H1 (cell line): ENCODE data around the gene PMP22. TPM values are rescaled to one million over a fixed set of nuclear protein-coding genes. Genes with fewer than 3 reads are reported as not detected.

Source experiments
- CTCF ChIA-PET: fragments of 300-600 bp; sonication (Branson Sonifier 250); formaldehyde crosslinking; loops from one replicate; lab custom pipeline; 2021; ENCODE audit not compliant: partially characterized antibody; lab: Charles Lee
- POLR2A ChIA-PET: fragments of 300-600 bp; sonication (Branson Sonifier 250); formaldehyde crosslinking; loops from one replicate; lab custom pipeline; 2021; ENCODE audit warnings: inconsistent platforms; ENCODE audit not compliant: partially characterized antibody; lab: Charles Lee
- DNase-seq, 2 experiments: peaks; one replicate each; pipeline versions ENCODE4 v3.0.0 to v3.0.0-alpha.2; 2010 to 2022; ENCODE audit warnings: low spot score in 2 of 2, low read depth in 1 of 2, mixed read lengths in 1 of 2
- FAIRE-seq: peaks from 2 replicates; lab custom pipeline; 2011; peaks lifted over from hg19 to GRCh38; lab: Jason Lieb, UNC
- H2AFZ ChIP-seq: 2 replicates; pipeline ENCODE4 v1.8.1; 2012; ENCODE audit warnings: low read length, inconsistent platforms
- H2AK5ac ChIP-seq: 2 replicates; pipeline ENCODE4 v1.6.1; 2013; ENCODE audit warnings: low read depth, low read length
- H2BK120ac ChIP-seq: replicated peaks from 2 replicates; pipeline ENCODE3; 2013; ENCODE audit warnings: low read depth, low read length, inconsistent platforms
- H2BK12ac ChIP-seq: 2 replicates; pipeline ENCODE4 v1.6.1; 2013; ENCODE audit warnings: low read depth, low read length
- H2BK15ac ChIP-seq: 2 replicates; pipeline ENCODE4 v1.6.1; 2013; ENCODE audit warnings: low read length
- H2BK20ac ChIP-seq: 2 replicates; pipeline ENCODE4 v1.6.1; 2013; ENCODE audit warnings: low read length
- H2BK5ac ChIP-seq: 2 replicates; pipeline ENCODE4 v1.6.1; 2013; ENCODE audit warnings: low read depth, low read length
- H3K14ac ChIP-seq: 2 replicates; pipeline ENCODE4 v1.6.1; 2013; ENCODE audit warnings: inconsistent platforms; ENCODE audit not compliant: insufficient read length
- H3K18ac ChIP-seq: 2 replicates; pipeline ENCODE4 v1.6.1; 2013; ENCODE audit warnings: low read length; ENCODE audit errors: extremely low read depth
- H3K23ac ChIP-seq: 2 replicates; pipeline ENCODE4 v1.6.1; 2013; ENCODE audit warnings: inconsistent platforms; ENCODE audit not compliant: insufficient read length
- H3K23me2 ChIP-seq: 2 replicates; pipeline ENCODE4 v1.6.1; 2013; ENCODE audit warnings: low read depth, low read length
- H3K27ac ChIP-seq: 2 replicates; pipeline ENCODE4 v1.6.1; 2011; ENCODE audit warnings: low read depth, low read length, inconsistent platforms
- H3K27me3 ChIP-seq, 4 experiments: replicated peaks in 1 of 4; 1 replicate in 1 of 4; 2 replicates in 3 of 4; pipeline versions ENCODE4 v1.6.1 to v1.8.1; 2011 to 2013; ENCODE audit warnings: low read length in 3 of 4, mild to moderate bottlenecking in 3 of 4, inconsistent platforms in 2 of 4, mixed read lengths in 2 of 4, moderate library complexity in 1 of 4; ENCODE audit not compliant: control insufficient read depth in 3 of 4, insufficient read depth in 3 of 4; ENCODE audit errors: extremely low read depth in 1 of 4
- H3K36me3 ChIP-seq, 4 experiments: 2 replicates each; pipeline versions ENCODE4 v1.6.1 to v1.8.1; 2011 to 2013; ENCODE audit warnings: mild to moderate bottlenecking in 4 of 4, low read length in 3 of 4, moderate library complexity in 2 of 4, control low read depth in 1 of 4, inconsistent platforms in 1 of 4; ENCODE audit not compliant: insufficient read depth in 4 of 4, control insufficient read depth in 2 of 4
- H3K4ac ChIP-seq: replicated peaks from 2 replicates; pipeline ENCODE3; 2013; ENCODE audit warnings: low read length, low read depth, mixed read lengths, inconsistent platforms; ENCODE audit not compliant: insufficient read length
- H3K4me1 ChIP-seq, 4 experiments: replicated peaks in 1 of 4; 1 replicate in 1 of 4; 2 replicates in 3 of 4; pipeline versions ENCODE4 v1.6.1 to v1.8.1; 2011 to 2013; ENCODE audit warnings: low read length in 3 of 4, inconsistent platforms in 2 of 4, mixed read lengths in 1 of 4; ENCODE audit not compliant: insufficient read depth in 4 of 4, control insufficient read depth in 3 of 4
- H3K4me2 ChIP-seq, 2 experiments: 2 replicates each; pipeline versions ENCODE4 v1.6.1 to v1.8.1; 2011 to 2013; ENCODE audit warnings: low read depth in 2 of 2, low read length in 2 of 2, control low read depth in 1 of 2, inconsistent platforms in 1 of 2, mild to moderate bottlenecking in 1 of 2; ENCODE audit not compliant: insufficient read depth in 1 of 2
- H3K4me3 ChIP-seq, 4 experiments: fragments of 200-600, 300-600 bp in 1 of 4; sonication (generic), shearing (Covaris generic), sonication (Bioruptor Twin) in 1 of 4; 2 replicates each; pipeline versions ENCODE4 v1.5.1 to v1.8.1; 2011 to 2016; ENCODE audit warnings: low read length in 4 of 4, low read depth in 3 of 4, control low read depth in 2 of 4, inconsistent platforms in 2 of 4, mild to moderate bottlenecking in 2 of 4, mixed read lengths in 1 of 4, moderate library complexity in 1 of 4; ENCODE audit not compliant: insufficient read depth in 2 of 4; ENCODE audit errors: extremely low read depth in 1 of 4
- H3K56ac ChIP-seq: replicated peaks from 2 replicates; pipeline ENCODE3; 2013; ENCODE audit warnings: low read depth, mild to moderate bottlenecking, mixed read lengths, low read length, inconsistent platforms; ENCODE audit not compliant: insufficient read length
- H3K79me1 ChIP-seq: 2 replicates; pipeline ENCODE4 v1.6.1; 2013; ENCODE audit warnings: low read depth, low read length, control low read depth
- H3K79me2 ChIP-seq, 2 experiments: 2 replicates each; pipeline versions ENCODE4 v1.6.1 to v1.8.1; 2012 to 2013; ENCODE audit warnings: low read length in 2 of 2, mild to moderate bottlenecking in 2 of 2, inconsistent platforms in 1 of 2; ENCODE audit not compliant: insufficient read depth in 2 of 2, control insufficient read depth in 1 of 2
- H3K9ac ChIP-seq, 4 experiments: replicated peaks in 1 of 4; 1 replicate in 1 of 4; 2 replicates in 3 of 4; pipeline versions ENCODE4 v1.6.1 to v1.8.1; 2011 to 2013; ENCODE audit warnings: low read depth in 3 of 4, low read length in 3 of 4, control low read depth in 2 of 4, mild to moderate bottlenecking in 2 of 4, moderate library complexity in 2 of 4, inconsistent platforms in 1 of 4; ENCODE audit errors: extremely low read depth in 1 of 4
- H3K9me3 ChIP-seq, 2 experiments: 2 replicates each; pipeline versions ENCODE4 v1.6.1 to v1.8.1; 2012 to 2013; ENCODE audit warnings: mild to moderate bottlenecking in 2 of 2, moderate library complexity in 2 of 2, control low read depth in 1 of 2, inconsistent platforms in 1 of 2, low read depth in 1 of 2, low read length in 1 of 2, mixed read lengths in 1 of 2; ENCODE audit not compliant: insufficient read depth in 2 of 2
- H4K20me1 ChIP-seq, 2 experiments: replicated peaks in 1 of 2; 2 replicates each; pipeline versions ENCODE3 to v1.8.1; 2011 to 2013; ENCODE audit warnings: inconsistent platforms in 2 of 2, low read length in 2 of 2, mild to moderate bottlenecking in 1 of 2; ENCODE audit not compliant: insufficient read depth in 2 of 2, control insufficient read depth in 1 of 2
- H4K5ac ChIP-seq: 2 replicates; pipeline ENCODE4 v1.6.1; 2013; ENCODE audit warnings: low read length, low read depth, mixed read lengths, inconsistent platforms; ENCODE audit not compliant: insufficient read length
- H4K8ac ChIP-seq: 2 replicates; pipeline ENCODE4 v1.8.0; 2013; ENCODE audit warnings: mild to moderate bottlenecking, moderate library complexity, low read length, inconsistent platforms; ENCODE audit not compliant: insufficient read depth; ENCODE audit errors: extremely low read depth
- H4K91ac ChIP-seq: replicated peaks from 2 replicates; pipeline ENCODE3; 2013; ENCODE audit warnings: low read length, mixed read lengths, inconsistent platforms; ENCODE audit not compliant: insufficient read length
- ASH2L ChIP-seq: fragments of 200-600, 300-600 bp; sonication (generic); IDR thresholded peaks from one replicate; pipeline ENCODE4 v1.7.1; 2017; ENCODE audit warnings: low read length
- BACH1 ChIP-seq: IDR thresholded peaks from 2 replicates; pipeline ENCODE4 v1.6.1; 2012; ENCODE audit warnings: low read length, improper control_type of control experiment
- CTBP2 ChIP-seq: IDR thresholded peaks from 2 replicates; pipeline ENCODE4 v1.7.0; 2011; ENCODE audit warnings: borderline replicate concordance, mild to moderate bottlenecking, moderate library complexity, mixed read lengths, low read length; ENCODE audit not compliant: insufficient read depth, insufficient read length
- JUN ChIP-seq: IDR thresholded peaks from 2 replicates; pipeline ENCODE4 v1.6.1; 2011; ENCODE audit warnings: low read depth, mild to moderate bottlenecking, improper control_type of control experiment, low read length
- NRF1 ChIP-seq: IDR thresholded peaks from 2 replicates; pipeline ENCODE4 v1.6.1; 2011; ENCODE audit warnings: mild to moderate bottlenecking, low read depth, low read length, improper control_type of control experiment
- SIX5 ChIP-seq: IDR thresholded peaks from 2 replicates; pipeline ENCODE4 v1.6.1; 2011; ENCODE audit warnings: mild to moderate bottlenecking, low read depth, low read length
- SP2 ChIP-seq: IDR thresholded peaks from 2 replicates; pipeline ENCODE4 v1.6.1; 2012; ENCODE audit warnings: mild to moderate bottlenecking, low read length, inconsistent platforms
- TAF7 ChIP-seq: optimal IDR thresholded peaks from 2 replicates; pipeline ENCODE3; 2011; ENCODE audit warnings: low read depth, mild to moderate bottlenecking, inconsistent platforms, low read length, moderate library complexity, borderline replicate concordance
- WGBS, 2 experiments: shearing (Covaris generic) in 1 of 2; methylation state at CpG; one replicate each; pipeline versions ENCODE4 v1.1.6 to v1.1.7; 2013 to 2015; ENCODE audit warnings: low lambda C conversion rate in 2 of 2, mixed read lengths in 2 of 2, inconsistent platforms in 1 of 2, low coverage in 1 of 2, missing lambda C conversion rate in 1 of 2; ENCODE audit not compliant: insufficient replicate concordance in 2 of 2, insufficient coverage in 1 of 2, insufficient read length in 1 of 2; ENCODE audit errors: extremely low coverage in 1 of 2, missing lambda C conversion rate in 1 of 2; 5-methylcytosine and 5-hydroxymethylcytosine counted together
- polyA plus RNA-seq, 7 experiments: library from polyadenylated mRNA; depleted of rRNA in 3 of 7; stranded (reverse) in 5 of 7; unstranded in 2 of 7; fragments of >200 nt in 5 of 7; fragments of 200-250 nt in 2 of 7; gene quantifications; 1 replicate in 5 of 7; 2 replicates in 1 of 7; 4 replicates in 1 of 7; pipeline versions ENCODE4 v1.2.1 to v1.2.3, GENCODE V29; 2011 to 2013; ENCODE audit warnings: missing spikeins in 2 of 7, mixed read lengths in 2 of 7
- total RNA-seq: library from RNA; stranded (reverse); fragmentation: NEBNext Ultra II Directional; extraction: Animal tissue kit (Norgen Biotek cat#: 25700); gene quantifications from 2 replicates; pipeline ENCODE4 v1.2.1, GENCODE V29; 2021
- TF ChIP-seq, protein P1 (sequence below): IDR thresholded peaks from 2 replicates; pipeline ENCODE4 v1.6.1; 2012; ENCODE audit warnings: inconsistent platforms

The PMP22 gene
- total and polyA plus RNA-seq, 2 of the 8 experiments (the other 6 are each of a cell fraction or from before 2014, with no cell fraction given) = 0.84 to 4.9 TPM

- Histone ChIP-seq H3K4me3 (no peak overlapping the region), H2BK120ac (no peak overlapping the region), H3K9me3 (no peaks in the 10 kb centered on the region), H4K20me1 (no peaks in the 10 kb centered on the region), H3K27me3 (no peaks in the 10 kb centered on the region; a peak in 1 of 7 replicates), H3K4me2 (no peak overlapping the region), H2AFZ (no peak overlapping the region), H2BK20ac (no peak overlapping the region), H3K9ac (no peak overlapping the region), H3K4ac (no peak overlapping the region), H2BK12ac (no peak overlapping the region), H3K79me1 (no peaks in the 10 kb centered on the region), H3K14ac (no peak overlapping the region), H3K23me2 (no peaks in the 10 kb centered on the region), H3K56ac (no peak overlapping the region), H3K27ac (no peak overlapping the region), H3K23ac (no peak overlapping the region), H4K91ac (no peak overlapping the region), H3K79me2 (no peaks in the 10 kb centered on the region), H2BK15ac (no peak overlapping the region), H2BK5ac (no peak overlapping the region), H3K4me1 (peaks cover 0 to 3% (median 0%) of the 10 kb centered on the region in 4 experiments; a peak in 1 of 7 replicates), H3K18ac (no peak overlapping the region), H2AK5ac (no peak overlapping the region), H4K8ac (no peak overlapping the region), H4K5ac (no peak overlapping the region), H3K36me3 (no peaks in the 10 kb centered on the region)
- ChIA-PET CTCF (interaction anchor here (0.6 to 3.0 kb wide), 6 partner anchors 11 to 330 kb away, joined by 3 to 21 read pairs (median 4); no protein-coding TSS in a partner anchor), POLR2A (no interaction called here)
- DNase-seq (no peak), FAIRE-seq (no peak)
- TF ChIP-seq SIX5 = no peak
- TF ChIP-seq NRF1 = no peak
- TF ChIP-seq, protein P1, sequence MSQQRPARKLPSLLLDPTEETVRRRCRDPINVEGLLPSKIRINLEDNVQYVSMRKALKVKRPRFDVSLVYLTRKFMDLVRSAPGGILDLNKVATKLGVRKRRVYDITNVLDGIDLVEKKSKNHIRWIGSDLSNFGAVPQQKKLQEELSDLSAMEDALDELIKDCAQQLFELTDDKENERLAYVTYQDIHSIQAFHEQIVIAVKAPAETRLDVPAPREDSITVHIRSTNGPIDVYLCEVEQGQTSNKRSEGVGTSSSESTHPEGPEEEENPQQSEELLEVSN = no peak
- TF ChIP-seq BACH1 = no peak
- no peak for TF ChIP-seq TAF7
- TF ChIP-seq CTBP2 = no peak
- TF ChIP-seq SP2 = no peak
- no peak for TF ChIP-seq JUN
- TF ChIP-seq ASH2L = no peak
- 93% methylated on average over 10 of the region's 10 CpGs; no CpG with 5 or more reads in 1 of the 2 experiments for WGBS, 2 experiments
These were observed 28.6 kb downstream of the PMP22 start for GRCh38 chr17:15236281-15237105.
